HG03378 (cell line): ENCODE measurements around the gene DIAPH2.
A peak's percentile ranks its signal among the peaks of the same experiment; 100 is the strongest.

Source experiments
- ATAC-seq: cut with Tn5 transposase; IDR thresholded peaks from one replicate; pipeline ENCODE4 v1.9.1; 2021; ENCODE audit warnings: mild to moderate bottlenecking, moderate library complexity; ENCODE audit not compliant: unreplicated experiment

Gene DIAPH2

GRCh38 chrX:97431281-97431680, 746.6 kb downstream of the DIAPH2 start:
- ATAC-seq: no peak

GRCh38 chrX:97446298-97446882, 761.7 kb downstream of the DIAPH2 start:
- no peak for ATAC-seq

DNA sequence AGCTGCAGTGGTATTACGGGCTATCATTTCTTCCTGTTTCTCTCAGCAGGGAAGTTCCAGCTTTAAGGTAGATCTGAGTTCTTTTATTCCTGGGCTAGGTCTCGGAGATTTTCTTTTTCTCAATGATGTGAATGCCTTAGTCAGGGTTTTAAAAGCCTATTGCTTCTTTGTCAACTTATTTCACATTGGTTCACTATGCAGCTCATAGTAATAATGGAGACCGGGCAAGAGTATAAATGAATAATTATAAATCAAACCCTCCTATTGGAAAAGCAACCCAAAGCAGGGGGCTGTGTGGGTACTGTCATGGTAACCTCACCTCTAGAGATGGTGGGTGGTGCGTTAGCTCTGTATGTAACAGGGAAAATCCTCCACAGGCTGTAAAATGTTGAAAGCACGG, 762.7 kb downstream of the DIAPH2 start:
- no peak for ATAC-seq

DNA sequence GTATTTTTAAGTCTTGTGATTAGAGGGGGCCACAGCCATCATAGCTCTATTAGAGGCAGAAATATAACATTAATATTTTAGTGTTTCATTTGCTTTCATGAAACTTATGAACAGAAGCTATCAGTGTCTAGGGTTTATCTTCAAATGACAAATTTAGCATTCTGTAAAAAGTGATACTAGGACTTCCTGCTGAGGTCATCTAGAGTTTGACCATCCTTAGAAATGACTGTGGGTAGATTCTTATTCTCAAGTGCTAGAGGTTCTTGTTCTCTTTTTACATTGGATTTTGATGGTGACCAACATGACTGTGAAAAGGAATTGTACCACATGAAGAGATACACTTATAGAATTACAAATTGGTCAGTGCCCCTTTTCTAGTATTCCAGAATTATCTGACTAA, 767.6 kb downstream of the DIAPH2 start:
- ATAC-seq: no peak

GRCh38 chrX:97461763-97462162, 777.1 kb downstream of the DIAPH2 start:
- no peak for ATAC-seq

- no peak for ATAC-seq
These were observed 786.4 kb downstream of the DIAPH2 start for GRCh38 chrX:97471071-97471470.

GRCh38 chrX:97474933-97475332, 790.3 kb downstream of the DIAPH2 start:
- no peak for ATAC-seq

DNA sequence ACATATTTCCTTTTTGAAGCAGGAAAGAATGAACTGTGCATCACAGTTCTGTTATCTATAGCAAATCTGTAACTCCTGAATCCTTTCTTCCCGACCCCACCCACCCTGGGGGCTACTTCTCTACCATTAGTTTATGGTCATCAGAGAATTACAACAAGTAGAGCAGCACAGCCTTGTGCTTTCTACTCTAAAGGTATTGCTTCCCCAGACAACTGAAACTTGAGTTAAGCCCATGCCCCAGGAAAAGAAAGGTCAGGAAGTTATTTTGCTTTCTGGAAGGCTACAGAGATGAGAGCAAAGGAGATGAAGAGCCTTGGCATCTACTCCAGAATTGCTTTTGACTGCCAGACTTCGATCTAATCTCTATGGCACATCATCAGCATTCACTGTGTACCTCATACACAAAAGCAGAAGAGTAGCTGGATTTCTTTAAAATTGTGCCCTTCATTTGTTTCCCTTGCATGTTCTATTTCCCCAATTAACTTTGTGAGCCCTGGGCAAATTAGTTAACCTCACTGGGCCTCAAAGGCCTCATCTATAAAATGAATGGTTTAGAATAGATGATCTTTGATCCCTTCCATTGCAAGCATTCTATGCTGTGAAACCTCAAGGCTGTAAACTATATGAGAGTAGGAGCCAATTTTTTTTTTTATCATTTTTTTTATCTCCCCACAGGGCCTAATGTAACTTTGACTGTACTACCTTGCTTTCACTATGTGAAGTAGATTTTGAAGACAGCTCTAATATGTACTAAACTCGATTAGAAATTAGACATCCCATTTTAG, 794.7 kb downstream of the DIAPH2 start:
- ATAC-seq: no peak

DNA sequence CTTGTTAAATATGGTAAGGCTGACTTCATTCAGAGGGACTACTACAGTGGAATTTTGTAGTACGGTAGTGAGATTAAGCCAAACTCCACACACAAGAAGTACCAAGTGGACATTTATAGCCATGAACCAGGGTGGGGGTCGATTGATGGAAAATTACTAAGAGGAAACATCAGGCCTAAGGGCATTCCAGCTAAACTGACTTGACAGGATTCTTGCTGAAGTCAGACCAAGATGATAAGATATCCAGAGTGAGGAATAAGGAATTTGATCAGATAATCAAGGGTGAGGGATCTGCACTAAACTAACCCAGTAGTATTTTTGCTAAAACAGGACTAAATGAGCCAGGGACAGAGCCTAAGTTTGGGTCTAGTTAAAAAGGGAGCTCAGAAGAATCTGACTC, 796.6 kb downstream of the DIAPH2 start:
- no peak for ATAC-seq

GRCh38 chrX:97482666-97483300, 798.1 kb downstream of the DIAPH2 start:
- no peak for ATAC-seq

GRCh38 chrX:97490656-97491055, 806.0 kb downstream of the DIAPH2 start:
- ATAC-seq: no peak

DNA sequence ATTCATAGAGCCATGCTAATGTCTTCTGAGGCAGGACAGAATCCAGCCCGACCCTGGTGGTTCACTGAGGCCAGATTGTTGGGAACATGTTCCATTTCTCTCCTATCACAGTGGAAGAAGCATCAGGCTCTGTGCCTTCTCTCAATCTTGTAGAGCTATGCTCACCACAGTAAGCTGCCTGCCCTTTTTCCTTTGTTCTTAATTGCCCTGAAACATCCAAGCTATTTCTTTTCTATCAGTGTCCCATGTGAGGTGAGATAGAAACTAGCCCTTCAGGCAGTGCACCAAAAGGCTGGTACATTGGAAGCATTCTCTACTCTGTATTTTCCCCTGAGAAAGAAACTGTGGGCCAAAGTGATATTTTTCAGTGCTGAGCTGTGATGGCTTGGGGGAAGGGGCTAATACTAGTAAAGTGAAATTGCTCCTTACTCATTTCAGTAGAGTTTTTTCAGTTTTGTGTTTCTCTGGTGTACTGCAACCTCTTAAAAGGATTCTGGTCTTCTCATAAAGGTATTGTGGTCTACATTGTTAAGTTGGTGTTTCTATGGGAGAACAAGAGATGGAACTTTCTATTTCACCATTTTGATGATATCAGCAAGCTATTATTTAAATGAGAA, 810.2 kb downstream of the DIAPH2 start:
- peak; percentile 91 for ATAC-seq

DNA sequence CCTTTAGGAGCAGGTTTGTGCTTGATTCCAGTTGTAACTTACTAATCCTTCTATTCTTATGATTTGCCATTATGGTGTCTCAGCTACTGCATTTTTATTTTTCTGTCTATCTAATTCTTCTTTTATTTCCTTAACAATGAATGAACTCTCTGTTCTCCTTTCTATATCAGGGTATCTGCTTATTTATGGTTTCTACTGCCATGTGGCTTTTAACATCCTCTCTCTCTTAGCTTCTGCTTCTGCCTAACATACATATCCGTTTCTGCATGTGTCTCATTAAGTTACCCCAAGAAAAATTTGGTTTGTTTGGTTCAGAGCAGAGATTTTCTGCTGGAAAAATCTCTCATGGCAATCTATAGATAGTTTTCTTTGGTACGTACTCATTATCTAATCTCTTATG, 813.5 kb downstream of the DIAPH2 start:
- no peak for ATAC-seq

- no peak for ATAC-seq
These were observed 819.8 kb downstream of the DIAPH2 start for GRCh38 chrX:97504431-97504830.

DNA sequence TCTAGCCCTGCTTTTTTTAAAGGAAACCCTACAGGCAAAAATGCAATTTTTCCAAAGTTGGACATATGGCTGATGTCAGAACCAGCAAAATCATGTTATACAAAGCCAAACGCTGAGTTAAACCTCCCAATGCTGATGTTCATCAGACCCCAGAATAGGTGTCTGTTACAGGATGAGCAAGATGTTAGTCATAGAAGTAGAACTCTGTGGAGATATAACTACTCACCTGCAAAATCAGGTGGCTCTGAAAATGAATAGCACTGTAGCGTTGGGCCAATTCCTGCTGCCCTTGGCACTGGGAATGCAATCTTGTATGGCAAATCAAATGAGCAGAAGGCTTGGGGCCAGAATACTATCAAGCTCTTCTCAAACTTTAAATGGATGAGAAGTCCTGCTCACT, 833.1 kb downstream of the DIAPH2 start:
- no peak for ATAC-seq

DNA sequence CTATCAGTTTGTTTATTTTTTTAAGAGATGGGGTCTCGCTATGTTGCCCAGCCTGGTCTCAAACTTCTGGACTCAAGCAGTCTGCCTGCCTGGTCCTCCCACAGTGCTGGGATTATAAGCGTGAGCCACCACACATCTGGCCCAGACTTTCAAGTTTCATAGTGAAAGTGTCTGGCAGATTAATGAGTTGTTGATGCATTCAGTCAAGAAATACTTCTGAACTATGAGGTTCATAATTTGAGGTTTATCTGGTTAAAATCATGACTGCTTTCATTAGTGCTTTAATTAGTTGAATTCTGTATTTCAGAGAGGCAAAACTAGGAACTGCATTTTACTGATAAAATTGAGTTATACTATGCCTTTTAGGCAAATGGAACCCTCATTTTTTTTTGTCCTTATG, 837.7 kb downstream of the DIAPH2 start:
- ATAC-seq: no peak

- ATAC-seq: no peak
These were observed 839.7 kb downstream of the DIAPH2 start for GRCh38 chrX:97524340-97524739.

DNA sequence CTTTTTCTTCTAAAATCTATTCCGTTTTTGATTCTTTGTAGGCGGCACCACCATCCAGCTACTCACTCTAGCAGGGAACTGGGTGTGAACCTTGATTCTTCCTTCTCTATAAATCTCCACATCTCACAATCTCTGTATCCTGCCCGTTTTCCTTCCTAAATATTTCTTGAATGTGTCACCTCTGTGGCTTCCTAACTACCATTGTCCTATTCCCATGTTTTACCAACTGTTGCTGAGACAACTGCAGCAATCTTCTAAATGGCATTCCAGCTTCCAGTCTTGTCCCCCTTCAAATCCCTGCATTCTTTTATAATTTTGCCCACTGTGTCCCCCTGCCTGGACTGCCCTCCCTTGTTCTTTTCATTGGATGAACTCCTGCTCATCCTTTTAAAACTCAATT, 840.4 kb downstream of the DIAPH2 start:
- no peak for ATAC-seq

- ATAC-seq: no peak
These were observed 841.3 kb downstream of the DIAPH2 start for GRCh38 chrX:97525981-97526380.

- peak; percentile 54 for ATAC-seq
These were observed 843.1 kb downstream of the DIAPH2 start for GRCh38 chrX:97527725-97528124.

GRCh38 chrX:97529536-97530200, 845.0 kb downstream of the DIAPH2 start:
- ATAC-seq: no peak
